Measurements from ENCODE around the gene PCDHGA6. TPM values are rescaled to one million over a fixed set of nuclear protein-coding genes. Genes with fewer than 3 reads are reported as not detected.
"Not testable (repeated sequence)": the region's sequence is repeated elsewhere in the genome, so short reads cannot be mapped to it uniquely, and the experiment has no call there.

PCDHGA6 gene
- polyA plus RNA-seq, 4 donors, result 5.7 to 8.9 (median 7.1) TPM

GRCh38 chr5:141392429-141393198, 18.9 kb downstream of the PCDHGA6 start, which contains the start of gene PCDHGA8:
PCDHGA8 (plus strand) TSS chr5:141392633; CDS start chr5:141392814, 181 bp downstream.
- DNase-seq (ENCODE audit: low read depth in 4 of 4, low spot score in 2 of 4), result no peak

- no peak for DNase-seq (ENCODE audit: low read depth in 4 of 4, low spot score in 2 of 4)
These were observed 19.6 kb downstream of the PCDHGA6 start for GRCh38 chr5:141393267-141393666.

- not testable (repeated sequence) for DNase-seq (ENCODE audit: low read depth in 4 of 4, low spot score in 2 of 4)
These were observed 20.9 kb downstream of the PCDHGA6 start for GRCh38 chr5:141394401-141395187.

DNA sequence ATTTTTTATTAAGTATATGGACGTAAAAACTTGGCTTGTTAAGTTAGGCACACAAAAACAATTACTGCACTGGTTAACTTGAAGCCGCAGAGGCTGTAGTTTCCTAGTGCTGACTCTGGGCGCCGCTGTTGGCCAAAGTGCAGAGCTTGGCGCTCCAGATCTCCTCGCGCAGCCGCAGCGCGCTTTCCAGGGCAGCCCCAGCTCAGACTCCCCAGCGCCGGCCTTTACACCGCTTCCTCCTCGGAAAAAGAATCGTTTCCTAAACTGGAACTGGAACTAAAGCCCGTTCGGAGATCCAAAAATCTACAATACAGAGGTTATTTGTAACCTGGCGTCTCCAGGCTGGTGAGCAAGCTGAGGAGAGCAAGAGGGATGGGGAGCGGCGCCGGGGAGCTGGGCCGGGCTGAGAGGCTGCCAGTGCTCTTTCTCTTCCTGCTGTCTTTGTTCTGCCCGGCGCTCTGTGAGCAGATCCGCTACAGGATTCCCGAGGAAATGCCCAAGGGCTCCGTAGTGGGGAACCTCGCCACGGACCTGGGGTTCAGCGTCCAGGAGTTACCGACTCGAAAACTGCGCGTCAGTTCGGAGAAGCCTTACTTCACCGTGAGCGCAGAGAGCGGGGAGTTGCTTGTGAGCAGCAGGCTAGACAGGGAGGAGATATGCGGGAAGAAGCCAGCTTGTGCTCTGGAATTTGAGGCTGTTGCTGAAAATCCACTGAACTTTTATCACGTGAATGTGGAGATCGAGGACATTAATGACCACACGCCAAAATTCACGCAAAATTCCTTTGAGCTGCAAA, 24.3 kb downstream of the PCDHGA6 start, which contains the start of gene PCDHGB5:
PCDHGB5 (plus strand) TSS at position 192 of the 796 bp plus-strand sequence; CDS start at position 373, 181 bp downstream.
- not testable (repeated sequence) for DNase-seq (ENCODE audit: low read depth in 4 of 4, low spot score in 2 of 4)

DNA sequence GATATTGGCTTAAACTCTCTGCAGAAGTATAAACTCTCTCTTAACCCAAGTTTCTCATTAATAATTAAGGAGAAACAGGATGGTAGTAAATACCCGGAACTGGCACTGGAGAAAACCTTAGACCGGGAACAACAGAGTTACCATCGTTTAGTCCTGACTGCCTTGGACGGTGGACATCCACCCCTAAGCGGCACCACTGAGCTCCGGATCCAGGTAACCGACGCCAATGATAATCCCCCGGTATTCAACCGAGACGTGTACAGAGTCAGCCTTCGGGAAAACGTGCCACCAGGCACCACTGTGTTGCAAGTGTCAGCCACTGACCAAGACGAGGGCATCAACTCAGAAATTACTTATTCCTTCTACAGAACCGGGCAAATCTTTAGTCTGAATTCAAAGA, 24.9 kb downstream of the PCDHGA6 start:
- DNase-seq (ENCODE audit: low read depth in 4 of 4, low spot score in 2 of 4), result no peak

DNA sequence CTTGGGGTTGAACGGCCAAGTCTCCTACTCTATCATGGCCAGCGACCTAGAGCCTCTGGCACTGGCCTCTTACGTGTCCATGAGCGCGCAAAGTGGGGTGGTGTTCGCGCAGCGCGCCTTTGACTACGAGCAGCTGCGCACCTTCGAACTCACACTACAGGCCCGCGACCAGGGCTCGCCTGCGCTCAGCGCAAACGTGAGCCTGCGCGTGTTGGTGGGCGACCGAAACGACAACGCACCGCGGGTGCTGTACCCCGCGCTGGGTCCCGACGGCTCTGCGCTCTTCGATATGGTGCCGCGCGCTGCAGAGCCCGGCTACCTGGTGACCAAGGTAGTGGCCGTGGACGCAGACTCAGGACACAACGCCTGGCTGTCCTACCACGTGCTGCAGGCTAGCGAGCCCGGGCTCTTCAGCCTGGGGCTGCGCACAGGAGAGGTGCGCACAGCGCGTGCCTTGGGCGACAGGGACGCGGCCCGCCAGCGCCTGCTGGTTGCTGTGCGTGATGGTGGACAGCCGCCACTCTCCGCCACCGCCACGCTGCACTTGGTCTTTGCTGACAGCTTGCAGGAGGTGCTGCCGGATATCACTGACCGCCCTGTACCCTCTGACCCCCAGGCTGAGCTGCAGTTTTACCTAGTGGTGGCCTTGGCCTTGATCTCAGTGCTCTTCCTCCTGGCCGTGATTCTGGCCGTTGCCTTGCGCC, 26.0 kb downstream of the PCDHGA6 start:
- DNase-seq (ENCODE audit: low read depth in 4 of 4, low spot score in 2 of 4), result no peak

- no peak for DNase-seq (ENCODE audit: low read depth in 4 of 4, low spot score in 2 of 4)
These were observed 29.0 kb downstream of the PCDHGA6 start, which contains the start of gene PCDHGA9 for GRCh38 chr5:141402553-141403243. PCDHGA9 (plus strand) TSS chr5:141402778; CDS start chr5:141402953, 175 bp downstream.

DNA sequence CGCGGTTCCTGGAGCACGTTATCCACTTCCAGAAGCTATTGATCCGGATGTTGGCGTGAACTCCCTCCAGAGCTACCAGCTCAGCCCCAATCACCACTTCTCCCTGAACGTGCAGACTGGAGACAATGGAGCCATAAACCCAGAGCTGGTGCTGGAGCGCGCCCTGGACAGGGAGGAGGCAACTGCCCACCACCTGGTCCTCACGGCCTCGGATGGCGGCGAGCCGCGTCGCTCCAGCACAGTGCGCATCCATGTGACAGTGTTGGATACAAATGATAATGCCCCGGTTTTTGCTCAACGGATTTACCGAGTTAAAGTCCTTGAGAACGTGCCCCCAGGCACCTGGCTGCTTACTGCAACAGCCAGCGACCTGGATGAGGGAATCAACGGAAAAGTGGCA, 29.7 kb downstream of the PCDHGA6 start:
- no peak for DNase-seq (ENCODE audit: low read depth in 4 of 4, low spot score in 2 of 4)

- DNase-seq (ENCODE audit: low read depth in 4 of 4, low spot score in 2 of 4), result not testable (repeated sequence)
These were observed 34.3 kb downstream of the PCDHGA6 start, which contains the start of gene PCDHGB6 for GRCh38 chr5:141407790-141408505. PCDHGB6 (plus strand) TSS chr5:141408021; CDS start chr5:141408203, 182 bp downstream.

DNA sequence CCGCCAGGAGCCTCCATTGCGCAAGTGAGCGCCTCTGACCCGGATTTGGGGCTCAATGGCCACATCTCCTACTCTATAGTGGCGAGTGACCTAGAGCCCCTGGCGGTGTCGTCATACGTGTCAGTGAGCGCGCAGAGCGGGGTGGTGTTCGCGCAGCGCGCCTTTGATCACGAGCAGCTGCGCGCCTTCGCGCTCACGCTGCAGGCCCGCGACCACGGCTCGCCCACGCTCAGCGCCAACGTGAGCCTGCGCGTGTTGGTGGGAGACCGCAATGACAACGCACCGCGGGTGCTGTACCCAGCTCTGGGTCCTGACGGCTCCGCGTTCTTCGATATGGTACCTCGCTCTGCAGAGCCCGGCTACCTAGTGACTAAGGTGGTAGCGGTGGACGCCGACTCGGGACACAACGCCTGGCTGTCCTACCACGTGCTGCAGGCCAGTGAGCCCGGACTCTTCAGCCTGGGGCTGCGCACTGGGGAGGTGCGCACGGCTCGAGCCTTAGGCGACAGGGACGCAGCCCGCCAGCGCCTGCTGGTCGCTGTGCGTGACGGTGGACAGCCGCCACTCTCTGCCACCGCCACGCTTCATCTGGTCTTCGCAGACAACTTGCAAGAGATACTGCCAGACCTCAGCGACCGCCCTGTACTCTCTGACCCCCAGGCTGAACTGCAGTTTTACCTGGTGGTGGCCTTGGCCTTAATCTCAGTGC, 36.1 kb downstream of the PCDHGA6 start:
- DNase-seq (ENCODE audit: low read depth in 4 of 4, low spot score in 2 of 4), result no peak

DNA sequence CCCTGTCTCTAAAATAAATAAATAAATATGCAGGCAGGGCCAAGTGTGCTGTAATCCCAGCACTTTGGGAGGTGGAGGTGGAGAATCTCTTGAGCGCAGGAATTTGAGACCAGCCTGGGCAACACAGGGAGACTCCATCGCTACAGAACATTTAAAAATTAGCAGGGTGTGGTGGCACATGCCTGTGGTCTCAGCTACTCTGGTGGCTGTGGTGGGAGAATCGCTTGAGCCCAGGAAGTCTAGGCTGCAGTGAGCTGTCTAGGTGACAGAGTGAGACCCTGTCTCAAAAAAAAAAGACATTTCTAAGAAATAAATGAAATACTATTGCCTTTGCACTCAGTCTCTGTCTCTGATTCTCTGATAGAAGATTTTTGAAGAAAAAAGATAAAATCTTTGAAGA, 37.9 kb downstream of the PCDHGA6 start:
- no peak for DNase-seq (ENCODE audit: low read depth in 4 of 4, low spot score in 2 of 4)

GRCh38 chr5:141412854-141413539, 39.3 kb downstream of the PCDHGA6 start, which contains the start of gene PCDHGA10:
PCDHGA10 (plus strand) TSS chr5:141412987; CDS start chr5:141413176, 189 bp downstream.
- DNase-seq (ENCODE audit: low read depth in 4 of 4, low spot score in 2 of 4), result no peak

DNA sequence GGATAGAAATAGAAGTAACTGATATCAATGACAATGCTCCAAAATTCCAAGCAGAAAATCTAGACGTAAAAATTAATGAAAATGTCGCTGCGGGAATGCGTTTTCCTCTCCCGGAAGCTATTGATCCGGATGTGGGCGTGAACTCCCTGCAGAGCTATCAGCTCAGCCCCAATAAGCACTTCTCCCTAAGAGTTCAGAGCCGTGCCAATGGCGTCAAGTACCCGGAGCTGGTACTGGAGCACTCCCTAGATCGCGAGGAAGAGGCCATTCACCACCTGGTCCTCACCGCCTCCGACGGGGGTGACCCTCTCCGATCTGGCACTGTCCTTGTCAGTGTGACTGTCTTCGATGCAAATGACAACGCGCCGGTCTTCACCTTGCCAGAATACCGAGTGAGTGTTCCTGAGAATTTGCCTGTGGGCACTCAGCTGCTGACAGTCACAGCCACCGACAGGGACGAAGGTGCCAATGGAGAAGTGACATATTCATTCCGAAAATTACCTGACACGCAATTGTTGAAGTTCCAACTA, 39.9 kb downstream of the PCDHGA6 start:
- DNase-seq (ENCODE audit: low read depth in 4 of 4, low spot score in 2 of 4), result no peak

DNA sequence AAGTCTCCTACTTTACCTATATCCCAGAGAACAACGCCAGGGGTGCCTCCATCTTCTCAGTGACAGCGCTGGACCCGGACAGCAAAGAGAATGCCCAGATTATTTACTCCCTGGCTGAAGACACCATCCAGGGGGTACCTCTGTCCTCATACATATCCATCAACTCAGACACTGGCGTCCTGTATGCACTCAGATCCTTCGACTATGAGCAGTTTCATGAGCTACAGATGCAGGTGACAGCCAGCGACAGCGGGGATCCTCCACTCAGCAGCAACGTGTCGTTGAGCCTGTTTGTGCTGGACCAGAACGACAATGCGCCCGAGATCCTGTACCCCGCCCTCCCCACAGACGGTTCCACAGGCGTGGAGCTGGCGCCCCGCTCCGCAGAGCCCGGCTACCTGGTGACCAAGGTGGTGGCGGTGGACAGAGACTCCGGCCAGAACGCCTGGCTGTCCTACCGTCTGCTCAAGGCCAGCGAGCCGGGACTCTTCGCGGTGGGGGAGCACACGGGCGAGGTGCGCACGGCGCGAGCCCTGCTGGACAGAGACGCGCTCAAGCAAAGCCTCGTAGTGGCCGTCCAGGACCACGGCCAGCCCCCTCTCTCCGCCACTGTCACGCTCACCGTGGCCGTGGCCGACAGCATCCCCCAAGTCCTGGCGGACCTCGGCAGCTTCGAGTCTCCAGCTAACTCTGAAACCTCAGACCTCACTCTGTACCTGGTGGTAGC, 41.0 kb downstream of the PCDHGA6 start:
- not testable (repeated sequence) for DNase-seq (ENCODE audit: low read depth in 4 of 4, low spot score in 2 of 4)

- not testable (repeated sequence) for DNase-seq (ENCODE audit: low read depth in 4 of 4, low spot score in 2 of 4)
These were observed 41.6 kb downstream of the PCDHGA6 start for GRCh38 chr5:141415275-141415618.

DNA sequence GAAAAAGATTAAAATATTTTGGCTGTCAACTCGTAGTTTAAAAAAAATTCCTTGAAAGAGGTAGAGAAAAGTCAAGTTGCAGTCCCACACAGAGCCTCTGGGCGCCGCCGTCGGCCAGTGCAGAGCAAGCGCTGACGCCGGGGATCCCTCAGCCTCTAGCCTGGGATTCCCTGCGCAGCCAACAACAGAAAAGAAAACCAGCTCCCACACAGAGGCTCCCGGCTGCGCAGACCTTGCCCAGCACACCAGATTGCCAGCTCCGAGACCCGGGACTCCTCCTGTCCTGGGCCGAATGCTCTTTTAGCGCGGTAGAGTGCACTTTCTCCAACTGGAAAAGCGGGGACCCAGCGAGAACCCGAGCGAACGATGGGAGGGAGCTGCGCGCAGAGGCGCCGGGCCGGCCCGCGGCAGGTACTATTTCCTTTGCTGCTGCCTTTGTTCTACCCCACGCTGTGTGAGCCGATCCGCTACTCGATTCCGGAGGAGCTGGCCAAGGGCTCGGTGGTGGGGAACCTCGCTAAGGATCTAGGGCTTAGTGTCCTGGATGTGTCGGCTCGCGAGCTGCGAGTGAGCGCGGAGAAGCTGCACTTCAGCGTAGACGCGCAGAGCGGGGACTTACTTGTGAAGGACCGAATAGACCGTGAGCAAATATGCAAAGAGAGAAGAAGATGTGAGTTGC, 43.9 kb downstream of the PCDHGA6 start, which contains the start of gene PCDHGB7:
PCDHGB7 (plus strand) TSS at position 184 of the 679 bp plus-strand sequence; CDS start at position 367, 183 bp downstream.
- peak in 2 of 4 donors; percentile 29 to 43 for DNase-seq (ENCODE audit: low read depth in 4 of 4, low spot score in 2 of 4)
